Measurements from ENCODE around the gene ADGRV1. TPM values are rescaled to one million over a fixed set of nuclear protein-coding genes. Genes with fewer than 3 reads are reported as not detected.

The ADGRV1 gene
- total RNA-seq, 4 donors from 2014 or later: 0.08 to 0.87 (median 0.41) TPM

GRCh38 chr5:90740244-90740799, 181.7 kb downstream of the ADGRV1 start:
- H3K36me3 ChIP-seq: no peaks in the 10 kb centered on the region
- peaks cover 0 to 27% (median 0%) of the 10 kb centered on the region in 3 donors for H3K9me3 ChIP-seq
- WGBS, 2 donors (ENCODE audit: low coverage in 1 of 2): 88 to 90% methylated on average over 2 to 3 of the region's 4 CpGs
- H3K4me1 ChIP-seq: no peaks in the 10 kb centered on the region
- H3K27ac ChIP-seq: no peak overlapping the region
- ATAC-seq: no peak
- H3K27me3 ChIP-seq: no peaks in the 10 kb centered on the region
- TF ChIP-seq EP300 (IDR thresholded peaks at IDR 0.05) (no peak), POLR2A (IDR thresholded peaks at IDR 0.05) (no peak), POLR2AphosphoS5 (IDR thresholded peaks at IDR 0.05) (no peak), CTCF (IDR thresholded peaks at IDR 0.05) (no peak)
- H3K4me3 ChIP-seq: no peak overlapping the region

- no peak overlapping the region for H3K27ac ChIP-seq
- H3K9me3 ChIP-seq: peaks cover 0 to 27% (median 0%) of the 10 kb centered on the region in 3 donors
- H3K36me3 ChIP-seq: no peaks in the 10 kb centered on the region
- no peak overlapping the region for H3K4me3 ChIP-seq
- no peaks in the 10 kb centered on the region for H3K27me3 ChIP-seq
- ATAC-seq: no peak
- H3K4me1 ChIP-seq: no peaks in the 10 kb centered on the region
- no peak for TF ChIP-seq POLR2A (IDR thresholded peaks at IDR 0.05)
- TF ChIP-seq EP300 (IDR thresholded peaks at IDR 0.05): no peak
- TF ChIP-seq POLR2AphosphoS5 (IDR thresholded peaks at IDR 0.05): no peak
- TF ChIP-seq CTCF (IDR thresholded peaks at IDR 0.05): no peak
- 74 to 88% methylated on average over 2 of the region's 2 CpGs for WGBS, 2 donors (ENCODE audit: low coverage in 1 of 2)
Measured at GRCh38 chr5:90741022-90741564, 182.5 kb downstream of the ADGRV1 start.

GRCh38 chr5:90746119-90746518, 187.5 kb downstream of the ADGRV1 start:
- no peak overlapping the region for H3K4me3 ChIP-seq
- no peaks in the 10 kb centered on the region for H3K4me1 ChIP-seq
- H3K36me3 ChIP-seq: no peaks in the 10 kb centered on the region
- no peaks in the 10 kb centered on the region for H3K9me3 ChIP-seq
- H3K27ac ChIP-seq: no peak overlapping the region
- TF ChIP-seq CTCF (IDR thresholded peaks at IDR 0.05) (no peak), POLR2A (IDR thresholded peaks at IDR 0.05) (no peak), EP300 (IDR thresholded peaks at IDR 0.05) (no peak), POLR2AphosphoS5 (IDR thresholded peaks at IDR 0.05) (no peak)
- ATAC-seq: no peak
- no peaks in the 10 kb centered on the region for H3K27me3 ChIP-seq
- 78 to 90% methylated on average over 1 of the region's 1 CpG for WGBS, 2 donors (ENCODE audit: low coverage in 1 of 2)

GRCh38 chr5:90747175-90747574, 188.6 kb downstream of the ADGRV1 start:
- WGBS, 2 donors (ENCODE audit: low coverage in 1 of 2): 64 to 68% methylated on average over 3 of the region's 3 CpGs
- no peaks in the 10 kb centered on the region for H3K9me3 ChIP-seq
- H3K4me3 ChIP-seq: no peak overlapping the region
- no peak overlapping the region for H3K27ac ChIP-seq
- TF ChIP-seq POLR2AphosphoS5 (IDR thresholded peaks at IDR 0.05) (no peak), POLR2A (IDR thresholded peaks at IDR 0.05) (no peak), EP300 (IDR thresholded peaks at IDR 0.05) (no peak), CTCF (IDR thresholded peaks at IDR 0.05) (no peak)
- H3K4me1 ChIP-seq: no peaks in the 10 kb centered on the region
- no peaks in the 10 kb centered on the region for H3K27me3 ChIP-seq
- no peaks in the 10 kb centered on the region for H3K36me3 ChIP-seq
- ATAC-seq: no peak

GRCh38 chr5:90747693-90748092, 189.1 kb downstream of the ADGRV1 start:
- Histone ChIP-seq H3K9me3 (no peaks in the 10 kb centered on the region), H3K36me3 (no peaks in the 10 kb centered on the region), H3K27me3 (no peaks in the 10 kb centered on the region), H3K4me1 (no peaks in the 10 kb centered on the region), H3K4me3 (no peak overlapping the region), H3K27ac (no peak overlapping the region)
- 73% methylated on average over 2 of the region's 2 CpGs; no CpG with 5 or more reads in 1 of the 2 donors for WGBS, 2 donors (ENCODE audit: low coverage in 1 of 2)
- no peak for TF ChIP-seq CTCF (IDR thresholded peaks at IDR 0.05)
- no peak for ATAC-seq
